Activated CD4-positive, alpha-beta T cell treated with anti-CD3 and anti-CD28 coated beads for 4 hours (primary cell): Measurements from ENCODE around the gene UBL4B.

ENCODE experiments used
- DNase-seq, 2 donors: peaks; one replicate each; pipeline ENCODE4 v3.0.0-alpha.2; 2020

The UBL4B gene

DNA sequence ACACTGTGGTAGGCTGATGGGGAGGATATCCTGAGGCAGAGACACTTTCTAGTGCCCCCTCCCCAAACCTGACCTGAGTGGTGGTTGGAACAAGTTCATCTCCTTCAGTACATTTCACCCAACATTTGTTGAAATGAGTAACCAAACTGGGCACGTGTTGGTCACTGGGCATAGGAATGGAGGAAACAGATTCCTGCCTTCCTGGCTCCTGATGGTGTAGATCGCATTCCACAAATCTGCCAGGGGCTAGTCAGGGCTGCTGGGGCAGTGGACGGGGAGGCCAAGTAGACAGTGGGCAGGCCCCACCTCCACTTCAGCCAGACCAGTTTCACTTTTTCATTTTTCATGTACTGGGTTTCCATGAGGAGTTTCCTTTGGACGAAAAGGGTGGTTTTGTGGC, 25.3 kb upstream of the UBL4B start:
- no peak for DNase-seq

DNA sequence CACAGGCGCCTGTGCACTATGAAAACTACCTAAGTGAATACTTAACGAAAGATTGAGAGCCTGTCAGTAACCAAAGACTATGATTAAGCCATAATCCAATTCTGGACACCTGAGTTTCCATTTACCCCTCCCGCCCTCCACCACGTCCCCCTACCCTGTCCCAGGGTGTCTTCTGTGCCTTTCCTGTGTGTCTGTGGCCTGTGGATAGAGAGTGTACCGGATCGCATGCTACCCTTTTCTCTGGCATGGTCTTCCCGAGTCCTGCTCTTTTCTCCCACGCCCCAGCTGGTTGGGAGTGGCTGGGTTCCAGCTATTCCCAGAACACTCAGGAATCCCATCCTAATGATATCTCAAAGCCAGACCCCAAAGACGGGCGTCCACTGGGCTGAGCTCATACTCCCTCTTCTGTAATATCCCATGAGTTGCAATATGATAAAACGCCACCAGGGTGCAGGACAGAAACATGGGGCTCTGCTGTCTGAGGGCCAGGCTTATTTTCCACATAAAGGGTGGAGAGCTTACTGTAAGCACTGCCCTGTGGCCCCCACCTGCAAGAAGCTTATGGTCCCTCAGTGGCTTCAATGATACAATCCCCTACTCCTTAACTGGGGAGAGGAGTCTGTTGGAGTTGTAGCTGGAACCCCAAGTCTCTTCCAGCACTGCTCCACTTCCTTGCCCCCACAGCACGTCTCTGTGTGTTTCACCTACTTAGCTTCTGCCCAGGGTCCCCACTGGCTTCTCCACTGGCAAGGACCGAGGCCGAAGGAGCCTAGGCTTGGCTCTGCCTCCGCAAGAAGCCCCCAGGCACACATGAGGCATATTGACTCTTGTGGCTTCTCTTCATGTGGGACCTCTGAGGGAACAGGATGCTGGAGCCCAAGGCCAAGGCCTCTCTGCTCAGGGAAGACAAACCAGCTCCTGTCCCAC, 24.2 kb upstream of the UBL4B start:
- peak; percentile 22 to 54 for DNase-seq

DNA sequence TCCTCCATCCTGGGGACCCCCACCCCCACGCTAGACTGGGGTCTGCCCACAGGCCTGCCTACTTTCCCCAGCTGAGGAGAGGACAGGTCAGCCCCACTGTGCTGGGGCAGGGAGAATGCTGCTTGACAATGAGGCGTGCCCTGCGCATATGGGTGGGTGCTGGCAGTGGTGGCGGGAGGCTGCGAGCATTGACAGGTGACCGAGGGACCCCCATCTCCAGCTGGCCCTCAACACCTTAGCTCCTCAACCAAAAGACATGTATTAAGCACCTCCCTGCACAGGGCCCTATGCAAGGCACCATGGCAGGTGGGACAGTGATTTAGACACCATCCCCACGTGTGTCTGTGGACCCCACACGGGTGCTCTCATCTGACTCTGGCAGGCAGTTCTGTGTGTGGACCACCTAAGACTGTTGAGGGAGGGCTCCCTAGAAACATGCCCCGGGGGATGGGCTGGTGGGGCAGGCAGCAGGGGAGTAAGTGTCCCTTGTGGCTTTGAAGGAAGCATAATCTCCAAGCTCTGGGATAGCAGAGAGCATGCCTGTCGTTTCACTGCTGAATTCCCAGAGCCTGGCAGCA, 23.4 kb upstream of the UBL4B start:
- DNase-seq, result no peak

DNA sequence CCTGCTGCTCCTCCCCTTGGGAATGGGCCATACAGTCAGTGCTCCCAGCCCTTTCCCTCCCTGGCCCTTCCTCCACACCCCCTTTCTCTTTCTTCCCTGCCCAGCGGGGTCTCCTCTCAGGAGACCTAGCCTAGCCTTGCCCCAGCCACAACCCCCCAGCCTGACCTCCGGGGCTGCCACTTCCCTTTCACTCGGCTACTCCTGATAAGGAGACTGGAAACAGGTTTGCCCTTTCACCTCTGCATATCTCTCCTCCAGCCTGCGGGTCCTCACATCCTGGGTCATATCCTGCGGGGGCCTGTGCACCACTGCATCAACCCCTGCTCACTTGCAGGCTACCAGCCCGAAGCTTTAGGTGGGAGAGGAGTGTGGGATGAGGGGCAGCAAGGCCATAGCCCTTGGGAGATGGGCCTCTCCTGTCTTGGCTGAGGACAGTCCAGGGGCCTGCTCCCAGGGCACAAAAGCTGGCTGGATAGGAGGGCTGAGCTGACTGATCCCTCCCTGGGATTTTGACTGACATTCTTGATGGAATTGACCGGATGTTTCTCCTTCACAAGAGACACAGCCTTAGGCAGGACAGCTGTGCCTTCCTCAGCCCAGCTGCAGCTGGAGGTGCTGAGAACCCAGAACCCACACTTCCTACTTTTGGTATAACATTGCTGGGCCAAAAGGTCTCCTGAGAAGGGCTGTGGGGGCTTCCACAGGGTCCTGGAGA, 22.5 kb upstream of the UBL4B start:
- no peak for DNase-seq

DNA sequence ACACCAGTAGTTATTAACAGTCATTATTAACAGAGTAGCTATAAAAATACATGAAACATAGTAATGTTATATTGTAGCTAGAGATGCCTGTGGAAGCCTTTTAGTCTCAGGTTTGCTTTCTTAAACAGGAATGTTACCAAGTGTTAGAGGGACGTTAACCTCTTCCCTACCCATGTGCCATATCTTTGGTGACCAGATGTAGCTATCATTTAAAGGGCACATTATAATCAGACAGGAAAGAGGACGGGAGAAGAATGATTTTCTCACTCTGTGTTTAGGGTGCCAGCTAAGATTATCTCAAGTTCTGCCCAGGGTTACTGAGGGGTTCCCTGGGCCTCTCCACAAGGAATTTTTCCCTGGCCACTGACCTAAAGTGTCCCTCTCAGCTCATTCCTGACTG, 20.9 kb upstream of the UBL4B start:
- DNase-seq, result no peak

DNA sequence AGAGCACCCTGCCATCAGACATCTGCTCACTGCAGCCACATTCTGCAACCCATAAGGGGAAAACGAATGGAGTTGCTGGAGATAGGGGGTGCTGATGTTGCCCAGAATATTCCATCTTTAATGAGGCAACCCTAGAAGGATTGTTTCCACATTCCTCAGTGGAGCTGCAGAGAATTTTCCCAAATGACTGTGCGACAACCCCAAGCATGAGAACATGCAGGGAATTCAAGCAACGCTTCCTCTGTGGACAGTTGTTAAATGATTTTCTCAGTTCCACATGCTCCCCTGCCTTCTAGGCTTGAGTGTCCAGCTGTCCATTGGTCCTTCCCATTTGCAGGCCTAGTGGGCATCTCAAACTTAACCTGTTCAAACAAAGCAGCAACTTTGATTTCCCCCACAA, 20.5 kb upstream of the UBL4B start:
- no peak for DNase-seq

DNA sequence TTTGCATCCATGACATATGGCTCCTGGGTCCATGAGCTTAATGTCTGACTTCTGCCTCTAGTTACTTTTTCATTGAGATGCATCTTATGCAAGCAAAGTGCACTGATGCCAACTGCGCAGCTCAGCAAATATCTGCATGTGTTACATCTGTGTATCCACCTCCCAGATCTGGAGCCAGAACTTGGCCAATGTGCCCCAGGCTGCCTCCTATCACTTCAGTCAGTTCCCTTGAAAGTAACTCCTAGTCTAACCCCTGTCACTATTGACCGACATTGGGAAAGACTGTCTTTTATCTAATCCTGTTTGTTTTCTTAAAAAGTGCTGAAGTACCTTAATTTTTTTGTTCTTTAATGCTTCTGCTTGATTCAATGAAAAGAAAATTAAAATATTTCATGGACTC, 19.3 kb upstream of the UBL4B start:
- no peak for DNase-seq

DNA sequence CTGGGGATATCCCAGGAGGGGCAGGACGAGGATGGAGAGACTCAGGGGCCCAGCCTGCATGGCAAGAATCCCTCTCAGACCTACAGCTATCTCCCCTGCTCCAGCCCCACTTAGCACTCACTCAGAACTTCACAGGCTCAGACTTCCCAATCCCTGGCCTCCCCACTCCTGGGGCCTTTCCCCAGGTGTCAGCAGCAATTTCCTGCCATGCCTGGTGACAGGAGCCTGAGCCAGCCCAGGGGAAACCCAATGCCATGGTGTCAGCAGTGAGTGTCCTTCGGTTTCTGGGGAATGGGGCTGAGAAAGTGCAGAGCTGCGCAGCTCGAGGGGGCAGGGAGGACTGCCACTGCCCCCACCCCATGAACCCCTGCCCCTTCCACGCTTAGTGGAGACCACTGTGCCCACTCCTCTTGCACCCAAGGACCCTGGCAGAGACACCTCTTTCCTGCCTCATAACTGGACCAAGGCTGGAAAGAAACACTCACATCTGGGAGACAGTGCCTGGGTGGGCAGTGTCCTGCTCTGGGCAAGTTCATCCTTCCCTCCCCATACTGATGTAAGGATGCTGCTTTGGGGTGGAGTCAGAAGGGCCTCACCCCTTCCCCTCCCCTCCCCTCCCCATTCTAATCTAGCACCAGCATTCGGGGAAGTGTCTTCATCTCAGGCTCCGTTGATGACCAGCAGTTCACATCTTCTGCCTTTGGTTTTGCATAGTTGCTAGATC, 17.1 kb upstream of the UBL4B start:
- no peak for DNase-seq

DNA sequence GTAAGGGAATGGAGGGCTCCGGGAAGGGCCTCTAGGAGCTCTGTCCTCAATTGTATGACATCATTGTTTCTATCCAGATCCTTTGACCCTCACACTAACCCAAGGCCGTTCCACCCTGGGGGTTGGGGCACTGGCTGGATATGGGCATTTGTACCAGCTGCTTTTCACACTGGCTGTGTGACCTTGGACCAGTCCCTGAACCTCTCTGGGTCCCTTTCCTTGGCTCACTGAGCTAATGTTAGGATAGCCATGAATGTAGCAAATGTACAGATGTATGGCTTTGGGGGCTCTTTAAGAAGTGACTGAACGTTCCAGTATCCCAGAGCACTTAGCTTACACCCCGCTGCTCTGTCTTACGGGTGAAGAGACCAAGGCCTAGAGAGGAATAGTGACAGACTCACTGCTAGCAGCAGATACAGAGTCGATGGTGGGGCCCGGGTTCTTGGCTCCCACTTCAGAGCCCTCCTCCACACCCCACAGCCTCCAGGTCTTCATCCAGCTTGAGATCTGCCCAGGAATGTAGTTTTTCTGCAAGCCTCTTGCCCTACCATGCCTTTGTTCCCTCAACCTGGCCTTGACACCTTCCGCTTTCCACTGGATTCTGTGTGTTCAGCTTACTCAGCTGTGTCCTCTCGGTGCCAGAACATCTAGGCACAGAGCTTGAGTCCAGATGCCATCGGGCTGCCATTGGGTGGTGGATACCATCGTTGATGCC, 14.6 kb upstream of the UBL4B start:
- no peak for DNase-seq

DNA sequence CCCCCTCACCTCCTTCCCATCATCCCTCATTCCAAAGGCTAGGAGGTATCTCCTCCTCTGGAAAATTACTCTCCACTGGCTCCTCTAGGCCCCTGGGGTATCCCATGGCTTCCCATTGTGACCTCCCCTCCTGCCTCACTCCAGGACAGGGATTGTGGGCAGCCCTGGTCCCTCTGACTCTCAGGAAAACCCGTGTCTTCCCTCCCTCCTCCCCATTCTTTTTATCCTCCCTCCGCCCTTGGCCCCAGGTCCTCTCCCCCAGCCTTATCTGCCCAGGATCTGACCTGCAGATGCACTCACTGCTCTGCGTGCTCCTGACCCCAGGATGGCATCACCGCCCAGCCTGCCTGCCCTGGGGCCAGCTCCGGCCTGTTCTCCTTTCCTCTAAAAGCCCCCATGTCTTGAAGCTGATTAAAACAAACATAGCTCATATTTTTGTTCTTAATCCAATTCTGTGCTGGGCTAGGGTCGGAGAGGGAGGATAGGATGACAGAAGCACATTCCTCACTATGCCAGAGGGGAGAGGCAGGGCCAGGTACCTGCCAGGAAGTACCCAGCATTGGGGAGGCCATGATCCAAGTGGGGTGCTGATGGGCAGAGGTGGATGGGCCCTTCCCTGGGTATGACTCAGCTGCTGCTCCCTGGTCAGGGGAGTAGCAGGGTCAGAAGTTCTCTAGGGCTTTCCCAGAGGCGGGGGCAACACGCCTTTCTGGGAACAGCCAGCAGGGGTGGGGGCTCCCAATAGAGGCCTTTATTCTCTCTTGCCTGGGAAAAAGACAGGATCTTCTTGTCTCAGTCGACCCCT, 13.8 kb upstream of the UBL4B start:
- no peak for DNase-seq

DNA sequence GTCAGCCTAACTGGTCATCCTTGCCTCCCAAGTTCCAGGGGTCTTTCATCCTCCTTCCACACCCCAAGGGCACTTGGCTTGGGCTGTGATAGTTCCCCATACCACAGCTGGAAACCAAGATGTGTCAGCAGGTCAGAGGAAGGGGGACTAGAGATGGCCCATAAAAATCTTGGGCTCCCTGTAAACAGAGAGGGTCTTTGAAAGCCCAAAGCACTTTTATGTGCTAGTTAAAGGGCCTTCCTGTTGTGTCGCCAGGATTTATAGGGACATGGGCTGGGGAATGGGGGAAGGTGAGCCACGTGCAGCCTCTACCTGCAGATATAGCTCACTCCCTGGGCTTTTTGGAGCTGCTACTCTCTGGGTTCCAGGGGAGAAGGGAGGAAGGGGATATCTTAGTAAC, 11.9 kb upstream of the UBL4B start:
- no peak for DNase-seq

DNA sequence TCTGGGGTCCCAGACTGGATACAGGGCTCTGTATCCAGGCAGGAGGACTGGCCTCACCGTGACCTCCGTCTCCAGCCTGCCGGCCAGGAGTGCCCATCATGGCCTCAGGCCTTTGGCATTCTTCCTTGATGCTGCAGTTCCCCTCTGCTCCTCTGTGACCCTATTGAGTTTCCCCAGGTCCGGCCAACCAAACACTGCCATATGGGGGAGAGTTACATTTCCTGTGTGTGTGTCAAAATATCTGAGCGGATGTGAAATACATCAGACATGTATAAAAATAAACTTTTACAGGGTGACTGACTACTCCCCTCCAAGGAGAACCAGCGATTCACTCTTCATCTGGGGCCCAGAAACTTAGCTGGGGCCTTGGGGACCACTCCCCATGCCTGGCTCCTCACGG, 10.2 kb upstream of the UBL4B start:
- no peak for DNase-seq

DNA sequence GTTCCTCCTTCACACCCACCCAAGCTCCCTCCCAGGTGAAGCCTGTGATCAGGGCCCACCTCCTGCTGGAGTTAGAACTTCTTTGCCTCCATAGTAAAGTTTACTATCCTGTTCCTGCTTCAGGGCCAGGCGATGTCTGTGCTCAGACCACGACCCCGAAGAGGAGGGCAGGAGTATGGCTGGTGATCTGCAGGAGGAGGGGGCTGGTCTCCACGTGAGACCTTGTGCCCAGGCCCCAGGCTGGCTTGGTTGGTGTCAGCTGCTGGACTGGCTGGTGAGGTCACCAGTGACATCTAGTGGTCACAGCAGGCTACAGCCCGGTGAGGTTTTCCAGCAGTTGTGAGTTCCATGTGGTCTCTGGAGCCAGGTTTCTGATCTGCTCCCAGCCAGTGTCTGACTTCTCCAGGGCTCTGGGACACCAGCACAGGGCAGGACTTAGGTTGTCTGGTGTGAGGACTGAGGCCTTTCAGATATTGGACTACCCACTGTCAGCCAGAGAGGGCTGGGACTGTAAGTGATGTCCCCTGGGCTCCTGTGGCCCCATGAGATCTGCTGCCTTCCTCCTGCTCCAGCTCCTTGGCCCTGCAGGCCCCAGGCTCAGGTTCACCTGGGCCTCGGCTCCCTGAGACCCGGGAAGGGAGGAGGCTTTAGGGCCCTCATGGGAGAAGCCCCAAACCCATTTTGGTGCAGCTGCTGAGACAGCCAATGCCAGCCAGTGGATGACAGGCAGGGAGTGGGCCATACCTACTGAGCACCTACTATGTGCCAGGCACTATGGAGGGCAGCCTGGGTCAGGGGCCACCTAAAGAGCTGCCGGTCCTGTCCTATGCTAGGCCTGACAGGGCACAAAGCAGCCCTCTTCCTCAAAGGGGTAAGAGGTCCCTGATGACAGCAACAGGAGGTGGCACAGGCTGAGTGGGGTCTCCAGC, 6.0 kb upstream of the UBL4B start:
- DNase-seq, result peak; percentile 48 to 52

DNA sequence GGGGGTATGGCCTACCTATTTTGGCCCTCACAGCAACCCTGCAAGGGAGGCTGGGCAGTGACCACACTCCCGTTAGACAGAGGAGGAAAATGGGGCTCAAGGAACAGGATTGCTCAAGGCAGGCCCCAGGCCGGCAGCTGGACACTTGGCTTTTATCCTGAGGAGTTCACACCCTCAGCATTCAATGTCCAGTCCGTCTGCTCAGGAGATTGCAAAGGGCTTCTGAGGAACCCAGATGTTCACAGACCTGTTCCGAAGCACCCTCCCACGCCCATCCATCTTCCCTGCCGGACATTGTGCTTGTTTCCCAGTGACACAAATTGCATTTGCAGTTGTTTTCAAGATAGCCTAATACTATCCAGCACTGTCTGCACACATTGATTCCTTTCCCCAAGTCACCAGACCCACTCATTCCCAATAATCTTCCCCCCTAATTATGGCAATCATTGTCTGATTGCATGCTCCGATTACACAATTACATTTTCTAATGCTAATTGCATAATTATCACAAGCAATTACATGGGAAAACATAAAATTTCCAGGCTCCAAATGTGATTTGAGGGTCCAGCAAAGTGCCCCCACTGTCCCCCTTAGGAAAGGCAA, 4.3 kb upstream of the UBL4B start:
- no peak for DNase-seq

DNA sequence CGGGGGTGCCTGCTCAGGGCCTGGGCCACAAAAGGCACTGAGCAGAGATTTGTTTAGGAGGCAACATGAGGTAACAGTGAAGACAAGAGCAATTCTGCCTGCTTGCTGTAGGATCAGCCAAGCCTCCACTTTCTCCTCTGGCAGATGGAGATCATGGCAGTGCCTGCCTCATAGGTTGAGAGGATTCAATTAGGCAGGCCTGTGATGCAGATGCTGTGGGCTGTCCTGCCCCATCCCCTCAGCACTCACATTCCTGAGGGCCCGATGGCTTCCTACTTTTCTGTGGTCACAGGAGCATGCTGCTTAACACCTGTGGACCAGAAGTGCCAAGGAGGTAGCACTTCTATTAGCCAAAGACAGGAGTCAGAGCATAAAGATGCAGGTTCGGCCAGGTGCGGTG, 1.2 kb upstream of the UBL4B start:
- no peak for DNase-seq

DNA sequence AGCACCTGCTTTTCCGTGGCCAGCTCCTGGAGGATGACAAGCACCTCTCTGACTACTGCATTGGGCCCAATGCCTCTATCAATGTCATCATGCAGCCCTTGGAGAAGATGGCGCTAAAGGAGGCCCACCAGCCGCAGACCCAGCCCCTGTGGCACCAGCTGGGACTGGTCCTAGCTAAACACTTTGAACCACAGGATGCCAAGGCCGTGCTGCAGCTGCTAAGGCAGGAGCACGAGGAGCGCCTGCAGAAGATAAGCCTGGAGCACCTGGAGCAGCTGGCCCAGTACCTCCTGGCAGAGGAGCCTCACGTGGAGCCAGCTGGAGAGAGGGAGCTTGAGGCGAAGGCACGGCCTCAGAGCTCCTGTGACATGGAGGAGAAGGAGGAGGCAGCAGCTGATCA, 413 bp downstream of the UBL4B start:
- DNase-seq, result no peak

DNA sequence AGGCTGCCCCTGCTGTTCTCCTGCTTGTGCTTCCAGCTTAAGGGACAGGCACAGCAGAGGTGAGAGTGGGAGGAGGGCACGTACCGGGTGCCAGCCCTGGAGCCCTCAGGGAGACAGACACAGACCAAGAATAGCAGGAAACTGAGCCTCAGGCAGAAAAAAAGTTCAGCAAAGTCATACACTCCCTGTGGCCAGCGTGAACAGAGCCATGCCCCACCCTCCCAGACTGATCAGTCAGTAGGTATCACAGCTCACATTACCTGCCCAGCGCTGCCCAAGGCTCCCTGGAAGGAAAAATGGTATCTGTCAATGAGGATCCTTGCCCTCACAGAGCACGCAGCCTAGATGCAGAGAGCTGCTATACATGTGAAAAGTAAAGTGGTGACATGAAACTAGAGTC, 1.3 kb downstream of the UBL4B start:
- no peak for DNase-seq

DNA sequence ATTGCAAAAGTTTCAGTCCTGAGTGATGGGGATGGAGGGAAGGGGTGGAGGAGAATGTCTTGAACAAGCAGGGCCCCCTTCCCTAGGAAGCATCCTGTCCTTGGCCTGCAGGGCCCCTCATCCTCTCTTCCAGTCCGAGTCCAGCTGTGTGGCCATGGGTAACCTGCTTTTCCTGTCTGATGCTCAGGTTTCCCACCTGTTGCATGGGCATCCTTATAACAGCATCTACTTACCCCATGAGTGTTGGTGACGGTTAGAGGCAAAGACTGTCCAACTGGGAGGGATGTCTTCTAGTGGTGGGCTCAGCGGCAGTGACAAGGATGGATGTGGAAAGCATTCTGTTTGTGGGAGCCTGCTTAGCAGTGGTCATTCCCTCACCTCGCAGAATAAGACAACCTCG, 1.9 kb downstream of the UBL4B start:
- DNase-seq, result no peak

DNA sequence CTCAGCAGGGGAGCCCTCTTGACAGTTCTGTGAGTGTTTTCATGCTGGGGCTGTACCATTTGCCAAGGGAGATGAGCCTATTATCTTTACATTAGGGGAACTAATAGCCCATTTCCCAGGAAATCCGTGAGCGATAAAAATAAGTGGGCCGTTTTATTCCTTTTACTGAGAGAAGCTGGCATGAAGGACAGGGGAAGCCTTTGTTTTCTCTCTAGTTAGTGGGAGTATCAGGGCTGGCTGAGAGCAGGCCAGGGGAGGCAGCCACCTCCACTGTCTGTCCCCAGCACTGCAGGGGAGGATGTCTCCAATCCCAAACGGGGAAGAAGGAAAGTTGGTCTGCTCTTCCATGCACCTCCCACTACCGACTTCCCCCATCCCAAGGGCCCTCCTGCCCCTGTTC, 2.5 kb downstream of the UBL4B start:
- DNase-seq, result no peak
